A549 treated with Hydrocortisone at 1 μM for 4 hours (cell line): ENCODE results near the gene GFER. TPM values are rescaled to one million over a fixed set of nuclear protein-coding genes. Genes with fewer than 3 reads are reported as not detected.

ENCODE experiments used
- total RNA-seq: library from RNA; stranded (reverse); fragments of 200-300 nt; extraction: Qiagen RNA extraction; gene quantifications from 5 replicates; pipeline ENCODE4 v1.2.3, GENCODE V29; 2022

Gene GFER
- total RNA-seq = 25.6 to 46.4 TPM (median 39.9 TPM) in 5 replicates

GRCh38 chr16:1983544-1984346 is at the start of gene GFER:
GFER (plus strand) TSS chr16:1984193; CDS start chr16:1984219, 26 bp downstream.

GRCh38 chr16:1942810-1943726 is 40.9 kb upstream of the GFER start, which contains the start of gene MSRB1:
MSRB1 (minus strand) TSS chr16:1943199; CDS start chr16:1943156, 43 bp downstream.

GRCh38 chr16:1959269-1960039 is 24.5 kb upstream of the GFER start, which contains the start of gene NDUFB10:
NDUFB10 (plus strand) TSS chr16:1959538; CDS start chr16:1959625, 87 bp downstream.

GRCh38 chr16:1964506-1965395 is 19.2 kb upstream of the GFER start, which contains the start of gene RPS2:
RPS2 (minus strand) TSS chr16:1964826; CDS start chr16:1964625, 201 bp downstream.

GRCh38 chr16:1966460-1966859 is 17.5 kb upstream of the GFER start, which contains the start of gene RNF151:
RNF151 (plus strand) TSS chr16:1966856; CDS start chr16:1966882, 26 bp downstream.

GRCh38 chr16:1971796-1972489 is 12.1 kb upstream of the GFER start, which contains the start of gene TBL3:
TBL3 (plus strand) TSS chr16:1972053; CDS start chr16:1972165, 112 bp downstream.

GRCh38 chr16:1981398-1981836 is 2.6 kb upstream of the GFER start, which contains the start of gene NOXO1:
NOXO1 (minus strand) TSS chr16:1981469; CDS start chr16:1981179, 290 bp downstream.

GRCh38 chr16:1989209-1990100 is 5.5 kb downstream of the GFER start, which contains the start of gene SYNGR3:
SYNGR3 (plus strand) TSS chr16:1989970; CDS start chr16:1990103, 133 bp downstream.

GRCh38 chr16:2009791-2010510 is 26.0 kb downstream of the GFER start, which contains the start of gene ZNF598:
ZNF598 (minus strand) TSS chr16:2009821.

GRCh38 chr16:2019518-2019920 is 35.5 kb downstream of the GFER start, which contains the start of gene NPW:
NPW (plus strand) TSS chr16:2019785.

GRCh38 chr16:2026461-2027023 is 42.5 kb downstream of the GFER start, which contains the start of gene NHERF2:
NHERF2 (plus strand) TSS chr16:2026902; CDS start chr16:2027006, 104 bp downstream.

Other genes with a start within 250 kb of the GFER start
- gene NME3, start 212.7 kb upstream of the GFER start, total RNA-seq = 26.6 to 61.2 TPM (median 60.2 TPM) in 5 replicates
- gene EME2, start 211.4 kb upstream of the GFER start, total RNA-seq = 7.3 to 10.3 TPM (median 10.0 TPM) in 5 replicates
- gene MRPS34, start 211.1 kb upstream of the GFER start, total RNA-seq = 152 to 264 TPM (median 244 TPM) in 5 replicates
- 17.7 to 28.2 TPM (median 24.7 TPM) in 5 replicates for gene SPSB3, start 201.6 kb upstream of the GFER start, total RNA-seq
- gene NUBP2, start 201.2 kb upstream of the GFER start, total RNA-seq = 57.8 to 83.0 TPM (median 82.4 TPM) in 5 replicates
- 0.06 to 0.21 TPM (median 0.10 TPM) in 4 of 5 replicates, not detected in the other for gene IGFALS, start 190.5 kb upstream of the GFER start, total RNA-seq
- gene HAGH, start 157.4 kb upstream of the GFER start, total RNA-seq = 60.7 to 69.0 TPM (median 64.0 TPM) in 5 replicates
- 45.5 to 52.7 TPM (median 47.8 TPM) in 5 replicates for gene FAHD1, start 157.0 kb upstream of the GFER start, total RNA-seq
- gene MEIOB, start 112.0 kb upstream of the GFER start, total RNA-seq = 1.1 to 1.6 TPM (median 1.3 TPM) in 5 replicates
- gene HS3ST6, start 65.8 kb upstream of the GFER start, total RNA-seq = 0.83 to 2.1 TPM (median 1.8 TPM) in 5 replicates
- 33.7 to 43.6 TPM (median 40.0 TPM) in 5 replicates for gene MSRB1, start 41.0 kb upstream of the GFER start, total RNA-seq
- 0.10 TPM in 1 of 5 replicates, not detected in the others for gene RPL3L, start 29.5 kb upstream of the GFER start, total RNA-seq
- 245 to 283 TPM (median 249 TPM) in 5 replicates for gene NDUFB10, start 24.7 kb upstream of the GFER start, total RNA-seq
- gene RPS2, start 19.4 kb upstream of the GFER start, total RNA-seq = 3,439 to 5,329 TPM (median 5,152 TPM) in 5 replicates
- 0.14 TPM in 1 of 5 replicates, not detected in the others for gene RNF151, start 17.3 kb upstream of the GFER start, total RNA-seq
- gene TBL3, start 12.1 kb upstream of the GFER start, total RNA-seq = 32.4 to 40.8 TPM (median 37.5 TPM) in 5 replicates
- gene NOXO1, start 2.7 kb upstream of the GFER start, total RNA-seq = 0.17 to 0.29 TPM (median 0.20 TPM) in 5 replicates
- 5.7 to 8.9 TPM (median 7.9 TPM) in 5 replicates for gene SYNGR3, start 5.8 kb downstream of the GFER start, total RNA-seq
- 53.2 to 59.8 TPM (median 55.6 TPM) in 5 replicates for gene ZNF598, start 25.6 kb downstream of the GFER start, total RNA-seq
- 0.40 to 1.3 TPM (median 0.85 TPM) in 5 replicates for gene NPW, start 35.6 kb downstream of the GFER start, total RNA-seq
- 49.8 to 63.3 TPM (median 62.7 TPM) in 5 replicates for gene NHERF2, start 42.7 kb downstream of the GFER start, total RNA-seq
- gene NTHL1, start 63.6 kb downstream of the GFER start, total RNA-seq = 37.0 to 48.3 TPM (median 45.0 TPM) in 5 replicates
- 33.2 to 41.6 TPM (median 39.4 TPM) in 5 replicates for gene TSC2, start 63.8 kb downstream of the GFER start, total RNA-seq
- gene PKD1, start 151.7 kb downstream of the GFER start, total RNA-seq = 42.8 to 51.1 TPM (median 46.6 TPM) in 5 replicates
- gene RAB26, start 164.4 kb downstream of the GFER start, total RNA-seq = 2.5 to 4.5 TPM (median 3.5 TPM) in 5 replicates
- 43.6 to 52.2 TPM (median 48.9 TPM) in 5 replicates for gene TRAF7, start 171.6 kb downstream of the GFER start, total RNA-seq
- gene CASKIN1, start 212.4 kb downstream of the GFER start, total RNA-seq = 0.36 to 1.3 TPM (median 0.64 TPM) in 5 replicates
- 40.9 to 53.8 TPM (median 47.3 TPM) in 5 replicates for gene MLST8, start 221.3 kb downstream of the GFER start, total RNA-seq
- 3.7 to 4.9 TPM (median 4.6 TPM) in 5 replicates for gene BRICD5, start 226.7 kb downstream of the GFER start, total RNA-seq
- 14.8 to 33.1 TPM (median 32.4 TPM) in 5 replicates for gene PGP, start 230.6 kb downstream of the GFER start, total RNA-seq
- gene E4F1, start 239.4 kb downstream of the GFER start, total RNA-seq = 19.8 to 26.0 TPM (median 22.9 TPM) in 5 replicates